Activated T-cell treated with anti-CD3 and anti-CD28 coated beads for 1 hour (primary cell): ENCODE measurements around the gene CLCN2.

Experiments
- DNase-seq: peaks from one replicate; pipeline ENCODE4 v3.0.0-alpha.2; 2020; ENCODE audit warnings: low read depth

Gene CLCN2

GRCh38 chr3:184296616-184297015 lies 64.8 kb downstream of the CLCN2 start:
- DNase-seq: no peak
